Measurements from ENCODE around the gene TAF5L. TPM values are rescaled to one million over a fixed set of nuclear protein-coding genes. Genes with fewer than 3 reads are reported as not detected.

The TAF5L gene
- total and polyA plus RNA-seq, 2 of the 13 experiments (the other 11 are each of a cell fraction or from before 2014, with no cell fraction given), result 10.8 to 18.2 TPM

GRCh38 chr1:229570891-229571516 lies 54.9 kb downstream of the TAF5L start:
- in situ Hi-C loops (cut with HindIII; ENCODE audit: extremely low pct_ligation_motif_present, low pct_unique_long_range_greater_than_20kb) (no loop called here), intact Hi-C loops (cut with micrococcal nuclease; ENCODE audit: unreplicated experiment) (no loop called here)
- ChIA-PET POLR2A (no interaction called here), CTCF (ENCODE audit: low intra/inter-chr PET ratio, low total read pairs) (no interaction called here)
- no peak overlapping the region for H3K4me3 ChIP-seq (replicated peaks in 1 of 3; ENCODE audit: insufficient read depth in 1 of 3, low read depth in 2 of 3, low read length in 3 of 3)
- DNase-seq (ENCODE audit: low spot score), result no peak
- no peaks in the 10 kb centered on the region for H3K36me3 ChIP-seq (replicated peaks in 1 of 2; ENCODE audit: control insufficient read depth in 1 of 2, insufficient read depth in 2 of 2, low read length in 2 of 2)
- no peaks in the 10 kb centered on the region for H3K9me3 ChIP-seq (ENCODE audit: low read length)
- no peaks in the 10 kb centered on the region for H3K79me2 ChIP-seq (ENCODE audit: insufficient read depth, low read length)
- no peaks in the 10 kb centered on the region for H4K20me1 ChIP-seq (ENCODE audit: insufficient read depth, low read length)
- ATAC-seq, result no peak
- no peak for FAIRE-seq
- WGBS (ENCODE audit: low lambda C conversion rate), result 0% methylated on average over 2 of the region's 2 CpGs
- H3K9ac ChIP-seq (ENCODE audit: insufficient read depth, low read depth, low read length), result no peak overlapping the region
- TF ChIP-seq PAF1 (CRISPR knock-in tag; IDR thresholded peaks at IDR 0.05) (no peak), IKZF1 (IDR thresholded peaks at IDR 0.05) (no peak), ZNF17 (CRISPR knock-in tag; IDR thresholded peaks at IDR 0.05) (no peak)
- H3K27ac ChIP-seq (ENCODE audit: extremely low read length, insufficient read depth, low read length), result no peak overlapping the region
- H2AFZ ChIP-seq (ENCODE audit: low read length), result no peak overlapping the region
- BruUV-seq (replicated peaks), result no TSS peak
- peaks cover 15% of the 10 kb centered on the region for H3K4me1 ChIP-seq (ENCODE audit: insufficient read depth, low read length)
- no peak overlapping the region for H3K4me2 ChIP-seq (ENCODE audit: low read depth, low read length)
- 0 out of 5 replicates have a peak, but pooled peaks cover 0 to 1% of the 10 kb centered on the region in 2 experiments for H3K27me3 ChIP-seq (ENCODE audit: control insufficient read depth in 1 of 2, insufficient read depth in 2 of 2, low read length in 2 of 2)

GRCh38 chr1:229570305-229570704 lies 55.6 kb downstream of the TAF5L start:
- H3K27me3 ChIP-seq (ENCODE audit: control insufficient read depth in 1 of 2, insufficient read depth in 2 of 2, low read length in 2 of 2), result 0 out of 5 replicates have a peak, but pooled peaks cover 0 to 1% of the 10 kb centered on the region in 2 experiments
- peaks cover 15% of the 10 kb centered on the region for H3K4me1 ChIP-seq (ENCODE audit: insufficient read depth, low read length)
- H2AFZ ChIP-seq (ENCODE audit: low read length), result no peak overlapping the region
- 78% methylated on average over 20 of the region's 20 CpGs for WGBS (ENCODE audit: low lambda C conversion rate)
- POLR2A ChIA-PET, result no interaction called here
- no TSS peak for BruUV-seq (replicated peaks)
- no peaks in the 10 kb centered on the region for H3K79me2 ChIP-seq (ENCODE audit: insufficient read depth, low read length)
- H3K27ac ChIP-seq (ENCODE audit: extremely low read length, insufficient read depth, low read length), result no peak overlapping the region
- in situ Hi-C loops (cut with HindIII; ENCODE audit: extremely low pct_ligation_motif_present, low pct_unique_long_range_greater_than_20kb), result no loop called here
- H3K9me3 ChIP-seq (ENCODE audit: low read length), result no peaks in the 10 kb centered on the region
- ATAC-seq (no peak), DNase-seq (ENCODE audit: low spot score) (no peak), FAIRE-seq (no peak)
- no peak overlapping the region for H3K9ac ChIP-seq (ENCODE audit: insufficient read depth, low read depth, low read length)
- H3K4me2 ChIP-seq (ENCODE audit: low read depth, low read length), result no peak overlapping the region
- intact Hi-C loops (cut with micrococcal nuclease; ENCODE audit: unreplicated experiment), result no loop called here
- no peak overlapping the region for H3K4me3 ChIP-seq (replicated peaks in 1 of 3; ENCODE audit: insufficient read depth in 1 of 3, low read depth in 2 of 3, low read length in 3 of 3)
- H4K20me1 ChIP-seq (ENCODE audit: insufficient read depth, low read length), result no peaks in the 10 kb centered on the region
- no peaks in the 10 kb centered on the region for H3K36me3 ChIP-seq (replicated peaks in 1 of 2; ENCODE audit: control insufficient read depth in 1 of 2, insufficient read depth in 2 of 2, low read length in 2 of 2)
- CTCF ChIA-PET (ENCODE audit: low intra/inter-chr PET ratio, low total read pairs), result no interaction called here
- TF ChIP-seq ZNF703 (CRISPR knock-in tag; IDR thresholded peaks at IDR 0.05; ENCODE audit: borderline replicate concordance), result no peak
- no peak for TF ChIP-seq ZNF253 (CRISPR knock-in tag; IDR thresholded peaks at IDR 0.05; ENCODE audit: borderline replicate concordance)
- TF ChIP-seq KDM1A (CRISPR knock-in tag; IDR thresholded peaks at IDR 0.05), result no peak
- no peak for TF ChIP-seq SRSF4 (IDR thresholded peaks at IDR 0.05; ENCODE audit: low read depth, low read length, poor library complexity, severe bottlenecking)
- TF ChIP-seq ZNF512 (CRISPR knock-in tag; IDR thresholded peaks at IDR 0.05), result no peak
- no peak for TF ChIP-seq SIN3B (IDR thresholded peaks at IDR 0.05; ENCODE audit: low read length)
- TF ChIP-seq HOMEZ (CRISPR knock-in tag; IDR thresholded peaks at IDR 0.05; ENCODE audit: low read depth), result no peak
- TF ChIP-seq ZBTB43 (CRISPR knock-in tag; conservative IDR thresholded peaks at IDR 0.05), result no peak
- no peak for TF ChIP-seq ZNF441 (CRISPR knock-in tag; IDR thresholded peaks at IDR 0.05; ENCODE audit: borderline replicate concordance)
- TF ChIP-seq ZUFSP (CRISPR knock-in tag; IDR thresholded peaks at IDR 0.05; ENCODE audit: borderline replicate concordance), result no peak
